HG03045 (cell line): ENCODE results near the gene SFXN2.
A peak's percentile ranks its signal among the peaks of the same experiment; 100 is the strongest.
"Not testable (repeated sequence)": the region's sequence is repeated elsewhere in the genome, so short reads cannot be mapped to it uniquely, and the experiment has no call there.

Source experiments
- ATAC-seq: cut with Tn5 transposase; IDR thresholded peaks from one replicate; pipeline ENCODE4 v1.9.1; 2021; ENCODE audit warnings: mild to moderate bottlenecking, moderate library complexity; ENCODE audit not compliant: unreplicated experiment

Gene SFXN2

GRCh38 chr10:102679596-102679995 is 34.8 kb upstream of the SFXN2 start:
- ATAC-seq = no peak

GRCh38 chr10:102681696-102682095 is 32.7 kb upstream of the SFXN2 start:
- ATAC-seq = no peak

GRCh38 chr10:102682416-102682815 is 32.0 kb upstream of the SFXN2 start:
- ATAC-seq = no peak

GRCh38 chr10:102682981-102683380 is 31.5 kb upstream of the SFXN2 start:
- ATAC-seq = no peak

GRCh38 chr10:102683736-102684135 is 30.7 kb upstream of the SFXN2 start:
- ATAC-seq = no peak

GRCh38 chr10:102691285-102692066 is 23.0 kb upstream of the SFXN2 start:
- no peak for ATAC-seq

GRCh38 chr10:102695401-102695800 is 19.0 kb upstream of the SFXN2 start:
- not testable (repeated sequence) for ATAC-seq

- no peak for ATAC-seq
These were observed 17.7 kb upstream of the SFXN2 start for GRCh38 chr10:102696736-102697135.

- no peak for ATAC-seq
These were observed 15.5 kb upstream of the SFXN2 start for GRCh38 chr10:102698894-102699293.

GRCh38 chr10:102701272-102701671 is 13.2 kb upstream of the SFXN2 start:
- no peak for ATAC-seq

- no peak for ATAC-seq
These were observed 12.6 kb upstream of the SFXN2 start for GRCh38 chr10:102701796-102702195.

- ATAC-seq = no peak
These were observed 11.7 kb upstream of the SFXN2 start for GRCh38 chr10:102702742-102703141.

GRCh38 chr10:102704915-102705314 is 9.5 kb upstream of the SFXN2 start:
- no peak for ATAC-seq

GRCh38 chr10:102705531-102705930 is 8.9 kb upstream of the SFXN2 start:
- ATAC-seq = no peak

GRCh38 chr10:102710609-102711008 is 3.8 kb upstream of the SFXN2 start:
- ATAC-seq = no peak

GRCh38 chr10:102712089-102712488 is 2.3 kb upstream of the SFXN2 start:
- ATAC-seq = no peak

- no peak for ATAC-seq
These were observed 1.4 kb upstream of the SFXN2 start for GRCh38 chr10:102712843-102713538.

- peak; percentile 39 for ATAC-seq
These were observed 960 bp upstream of the SFXN2 start for GRCh38 chr10:102713539-102713813.

- ATAC-seq = peak; percentile 81
These were observed 419 bp upstream of the SFXN2 start, which contains the start of gene ARL3 for GRCh38 chr10:102713814-102714620. TSS of gene ARL3 (minus strand) at chr10:102714397. CDS start at chr10:102714275, 122 bp downstream.

GRCh38 chr10:102715880-102716279 is 1.4 kb downstream of the SFXN2 start:
- ATAC-seq = no peak

- not testable (repeated sequence) for ATAC-seq
These were observed 2.6 kb downstream of the SFXN2 start for GRCh38 chr10:102716900-102717565.
